ENCODE data around the gene OCA2.

OCA2 gene

GRCh38 chr15:27742751-27743477 lies 356.2 kb downstream of the OCA2 start:
- Histone ChIP-seq H2AFZ (ENCODE audit: low read length) (no peak overlapping the region), H3K4me2 (ENCODE audit: low read depth, low read length) (no peak overlapping the region), H3K4me1 (ENCODE audit: low read length) (no peaks in the 10 kb centered on the region), H3K9ac (ENCODE audit: low read length) (no peak overlapping the region), H3K27ac (ENCODE audit: low read length) (no peak overlapping the region), H3K36me3 (replicated peaks; ENCODE audit: insufficient read depth, low read length) (no peaks in the 10 kb centered on the region), H3K4me3 (ENCODE audit: low read length) (no peak overlapping the region), H3K27me3 (replicated peaks; ENCODE audit: insufficient read depth, low read length) (no peaks in the 10 kb centered on the region), H3K9me2 (replicated peaks; ENCODE audit: insufficient read depth, low read length) (no peaks in the 10 kb centered on the region), H3F3A (ENCODE audit: insufficient read depth, low read length) (no peaks in the 10 kb centered on the region), H3K9me3 (replicated peaks; ENCODE audit: insufficient read depth, low read length) (no peaks in the 10 kb centered on the region), H4K20me1 (ENCODE audit: insufficient read depth, low read length) (no peaks in the 10 kb centered on the region), H3K79me2 (ENCODE audit: low read length) (no peaks in the 10 kb centered on the region)
- TF ChIP-seq EZH2 (optimal IDR thresholded peaks at IDR 0.05; ENCODE audit: low read depth, low read length) (no peak), EZH2phosphoT487 (IDR thresholded peaks at IDR 0.05; ENCODE audit: low read length) (no peak), CTCF (IDR thresholded peaks at IDR 0.05; ENCODE audit: low read length) (no peak)
- DNase-seq = no peak

GRCh38 chr15:27741226-27741860 lies 357.8 kb downstream of the OCA2 start:
- no peaks in the 10 kb centered on the region for H3K79me2 ChIP-seq (ENCODE audit: low read length)
- H3K4me3 ChIP-seq (ENCODE audit: low read length) = no peak overlapping the region
- H4K20me1 ChIP-seq (ENCODE audit: insufficient read depth, low read length) = no peaks in the 10 kb centered on the region
- H3K9ac ChIP-seq (ENCODE audit: low read length) = no peak overlapping the region
- no peak for DNase-seq
- H3K4me1 ChIP-seq (ENCODE audit: low read length) = no peaks in the 10 kb centered on the region
- H3F3A ChIP-seq (ENCODE audit: insufficient read depth, low read length) = no peaks in the 10 kb centered on the region
- H3K36me3 ChIP-seq (replicated peaks; ENCODE audit: insufficient read depth, low read length) = no peaks in the 10 kb centered on the region
- H3K9me3 ChIP-seq (replicated peaks; ENCODE audit: insufficient read depth, low read length) = no peaks in the 10 kb centered on the region
- no peak for TF ChIP-seq CTCF (IDR thresholded peaks at IDR 0.05; ENCODE audit: low read length)
- no peak for TF ChIP-seq EZH2 (optimal IDR thresholded peaks at IDR 0.05; ENCODE audit: low read depth, low read length)
- TF ChIP-seq EZH2phosphoT487 (IDR thresholded peaks at IDR 0.05; ENCODE audit: low read length) = no peak
- H3K27me3 ChIP-seq (replicated peaks; ENCODE audit: insufficient read depth, low read length) = no peaks in the 10 kb centered on the region
- H3K9me2 ChIP-seq (replicated peaks; ENCODE audit: insufficient read depth, low read length) = no peaks in the 10 kb centered on the region
- no peak overlapping the region for H3K27ac ChIP-seq (ENCODE audit: low read length)
- no peak overlapping the region for H2AFZ ChIP-seq (ENCODE audit: low read length)
- no peak overlapping the region for H3K4me2 ChIP-seq (ENCODE audit: low read depth, low read length)

GRCh38 chr15:27734785-27735495 lies 364.2 kb downstream of the OCA2 start:
- no peak for TF ChIP-seq EZH2phosphoT487 (IDR thresholded peaks at IDR 0.05; ENCODE audit: low read length)
- TF ChIP-seq CTCF (IDR thresholded peaks at IDR 0.05; ENCODE audit: low read length) = no peak
- TF ChIP-seq EZH2 (optimal IDR thresholded peaks at IDR 0.05; ENCODE audit: low read depth, low read length) = no peak
- no peaks in the 10 kb centered on the region for H3K9me2 ChIP-seq (replicated peaks; ENCODE audit: insufficient read depth, low read length)

More at GRCh38 chr15:27734785-27735495, 364.2 kb downstream of the OCA2 start:
- no peaks in the 10 kb centered on the region for H3K27me3 ChIP-seq (replicated peaks; ENCODE audit: insufficient read depth, low read length)
- H3K4me3 ChIP-seq (ENCODE audit: low read length) = no peak overlapping the region
- H2AFZ ChIP-seq (ENCODE audit: low read length) = no peak overlapping the region
- H3K79me2 ChIP-seq (ENCODE audit: low read length) = no peaks in the 10 kb centered on the region
- DNase-seq = no peak
- no peaks in the 10 kb centered on the region for H3F3A ChIP-seq (ENCODE audit: insufficient read depth, low read length)
- no peaks in the 10 kb centered on the region for H3K36me3 ChIP-seq (replicated peaks; ENCODE audit: insufficient read depth, low read length)
- no peak overlapping the region for H3K4me2 ChIP-seq (ENCODE audit: low read depth, low read length)
- no peaks in the 10 kb centered on the region for H3K4me1 ChIP-seq (ENCODE audit: low read length)
- H3K9ac ChIP-seq (ENCODE audit: low read length) = no peak overlapping the region
- H3K27ac ChIP-seq (ENCODE audit: low read length) = no peak overlapping the region
- no peaks in the 10 kb centered on the region for H3K9me3 ChIP-seq (replicated peaks; ENCODE audit: insufficient read depth, low read length)
- no peaks in the 10 kb centered on the region for H4K20me1 ChIP-seq (ENCODE audit: insufficient read depth, low read length)
